Activated CD4-positive, alpha-beta T cell treated with anti-CD3 and anti-CD28 coated beads for 24 hours (primary cell): ENCODE data around the gene KLHL34.

ENCODE experiments used
- DNase-seq, 2 donors: peaks; one replicate each; pipeline ENCODE4 v3.0.0-alpha.2; 2020; ENCODE audit warnings: low read depth in 2 of 2

KLHL34 gene

DNA sequence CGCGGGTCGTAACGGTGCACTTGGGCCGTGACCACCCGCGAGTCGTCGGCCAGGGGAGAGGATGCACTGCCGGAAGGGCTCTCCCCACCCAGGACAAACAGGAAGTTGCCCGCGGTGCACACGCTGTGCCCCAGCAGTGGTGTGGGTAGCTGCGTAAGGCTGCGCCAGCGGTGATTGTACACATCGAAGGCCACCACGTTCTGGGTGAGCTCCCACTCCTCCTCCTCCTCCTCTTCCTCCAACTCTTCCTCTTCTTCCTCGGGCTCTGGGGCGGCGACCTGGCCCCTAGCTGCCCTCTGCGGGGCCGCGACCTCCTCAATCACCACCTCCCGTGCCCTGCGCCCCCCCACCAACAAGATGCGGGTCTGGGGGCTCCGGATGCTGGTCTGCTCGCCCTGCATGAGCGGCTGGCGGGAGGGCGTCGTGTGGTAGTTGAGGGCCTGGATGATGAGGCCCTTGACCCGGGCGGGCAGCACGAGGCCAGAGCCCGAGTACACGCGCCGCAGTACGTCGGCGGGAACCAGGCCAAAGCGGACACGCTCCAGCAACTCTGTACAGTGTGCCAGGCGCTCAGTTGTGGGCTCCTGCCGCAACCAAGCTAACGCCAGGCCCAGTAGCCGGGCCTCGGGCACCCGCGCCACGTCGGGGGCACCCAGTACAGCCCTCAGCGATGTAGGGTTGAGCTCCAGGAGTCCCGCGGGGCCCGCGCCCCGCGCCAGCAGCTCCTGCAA lies 1.4 kb downstream of the KLHL34 start:
- DNase-seq = no peak

DNA sequence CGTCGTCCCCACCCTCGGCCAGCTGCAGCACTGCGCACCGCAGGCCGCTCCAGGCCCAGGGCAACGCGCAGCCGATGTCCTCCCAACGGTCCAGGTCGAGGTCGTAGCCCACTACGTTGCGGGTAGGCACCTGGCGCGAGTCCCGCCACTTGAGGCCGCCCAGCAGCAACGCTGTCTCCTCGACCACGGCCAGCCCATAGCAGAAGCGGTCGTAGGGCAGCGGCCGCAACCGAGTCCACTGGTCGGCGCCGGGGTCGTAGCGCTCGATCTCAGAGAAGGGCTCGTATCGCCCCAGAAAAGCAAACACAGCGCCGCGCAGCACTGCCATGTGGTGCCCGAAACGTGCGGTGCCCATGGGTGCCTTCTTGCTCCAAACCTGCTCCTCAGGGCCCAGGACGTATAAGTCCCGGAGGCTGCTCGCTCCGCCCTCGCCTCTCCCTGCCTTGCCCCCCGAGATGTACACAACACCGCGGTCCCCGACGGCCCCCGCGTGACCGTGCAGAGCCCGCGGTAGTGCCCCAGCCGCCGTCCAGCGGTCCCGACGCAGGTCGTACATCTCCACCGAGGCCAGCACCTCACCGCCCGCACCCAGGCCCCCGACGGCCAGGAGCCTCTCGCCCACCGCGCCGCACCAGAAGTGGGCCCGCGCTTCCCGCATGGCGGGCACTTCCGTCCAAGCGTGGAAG lies 2.1 kb downstream of the KLHL34 start:
- DNase-seq = no peak

DNA sequence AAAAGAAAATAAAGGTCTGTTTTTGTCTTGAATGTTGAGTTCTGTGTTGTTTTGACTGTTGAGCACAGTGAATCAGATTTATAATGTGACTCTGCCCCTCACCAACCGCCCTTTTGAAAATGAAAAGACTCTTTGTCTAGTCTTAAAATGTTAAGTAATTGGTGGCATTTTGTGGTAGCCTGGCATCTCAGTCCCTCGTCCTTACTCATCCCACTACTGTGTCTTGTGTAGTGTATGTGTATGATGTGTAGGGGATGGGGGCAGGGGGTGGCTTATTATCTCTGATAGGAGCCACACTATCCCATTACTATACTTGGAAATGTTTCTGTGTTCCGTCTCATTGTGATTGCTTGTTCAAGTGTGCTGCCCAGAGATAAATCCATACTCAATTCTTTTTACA lies 12.2 kb downstream of the KLHL34 start:
- no peak for DNase-seq

DNA sequence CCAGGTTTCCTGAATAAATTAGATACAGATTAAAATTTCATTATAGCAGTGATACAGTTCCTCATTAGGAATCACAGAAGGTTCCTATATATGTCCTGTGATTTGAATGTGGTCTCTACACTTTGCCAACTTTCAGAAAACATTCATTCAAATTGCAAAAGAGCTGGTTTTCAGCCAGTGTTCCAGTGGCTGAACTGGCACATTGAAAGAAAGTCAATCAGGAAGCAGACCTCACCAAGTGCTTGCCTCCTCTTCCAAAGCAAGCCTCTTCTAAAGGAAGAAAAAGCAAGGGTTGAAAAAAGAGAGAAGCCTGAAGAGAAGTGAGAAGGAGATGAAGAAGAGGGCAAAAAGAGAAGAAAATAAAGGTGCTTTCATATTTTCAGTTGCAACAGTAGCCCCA lies 12.7 kb downstream of the KLHL34 start:
- DNase-seq = no peak

DNA sequence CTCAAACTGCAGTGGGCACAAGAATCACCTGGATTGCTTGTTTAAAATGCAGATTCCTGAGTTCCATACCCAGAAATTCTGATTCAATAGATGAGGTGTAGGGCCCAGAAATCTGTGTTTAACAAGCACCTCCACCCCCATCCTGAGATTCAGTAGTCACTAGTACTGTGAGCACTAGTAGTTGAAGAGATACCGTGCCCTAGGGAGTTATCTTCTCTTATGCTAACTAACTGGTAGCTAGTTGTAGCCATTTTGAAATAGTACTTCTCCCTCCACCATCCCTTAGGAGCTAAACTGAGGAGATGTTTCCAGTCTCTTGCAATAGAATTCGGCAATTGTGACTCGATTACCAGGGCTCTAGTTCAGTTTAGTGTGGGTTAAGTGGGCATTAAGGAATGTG lies 18.4 kb downstream of the KLHL34 start:
- DNase-seq = no peak

DNA sequence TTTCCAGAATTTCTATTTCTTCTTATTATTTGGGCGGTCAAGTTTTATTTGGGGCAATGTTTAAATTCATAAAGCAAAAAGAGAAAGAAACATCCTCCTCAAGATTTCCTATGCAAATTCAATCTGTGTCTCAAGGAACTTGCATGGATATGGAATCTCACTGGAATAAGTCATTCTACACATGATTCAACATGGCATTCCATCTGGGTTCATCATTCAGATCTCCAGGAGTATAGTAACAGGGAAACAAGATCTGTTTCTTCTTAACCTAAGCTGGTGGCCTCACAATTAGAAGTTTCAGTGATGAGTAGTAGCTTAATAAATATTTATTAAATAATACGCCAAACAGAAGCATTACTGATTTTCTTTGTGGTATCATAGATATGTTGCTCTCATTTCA lies 19.8 kb downstream of the KLHL34 start:
- no peak for DNase-seq

DNA sequence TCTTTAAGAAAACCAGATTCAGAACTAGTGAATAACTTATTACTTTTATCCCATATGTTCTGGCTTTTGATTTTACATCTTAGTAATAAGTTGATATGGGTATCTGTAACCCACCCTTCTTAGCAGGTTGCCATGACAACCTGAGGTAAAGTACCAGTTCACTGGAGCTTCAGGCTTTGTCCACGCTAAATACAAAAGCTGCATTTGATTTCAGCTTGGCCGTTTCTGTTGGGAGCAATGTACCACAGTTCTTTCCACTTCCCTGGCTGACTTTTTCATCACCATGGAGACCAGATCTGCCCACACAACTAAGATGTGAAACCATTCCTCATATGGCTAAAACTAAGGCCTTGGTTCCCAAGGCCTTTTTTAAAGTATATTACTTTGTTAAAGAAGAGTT lies 26.1 kb downstream of the KLHL34 start:
- DNase-seq = no peak

DNA sequence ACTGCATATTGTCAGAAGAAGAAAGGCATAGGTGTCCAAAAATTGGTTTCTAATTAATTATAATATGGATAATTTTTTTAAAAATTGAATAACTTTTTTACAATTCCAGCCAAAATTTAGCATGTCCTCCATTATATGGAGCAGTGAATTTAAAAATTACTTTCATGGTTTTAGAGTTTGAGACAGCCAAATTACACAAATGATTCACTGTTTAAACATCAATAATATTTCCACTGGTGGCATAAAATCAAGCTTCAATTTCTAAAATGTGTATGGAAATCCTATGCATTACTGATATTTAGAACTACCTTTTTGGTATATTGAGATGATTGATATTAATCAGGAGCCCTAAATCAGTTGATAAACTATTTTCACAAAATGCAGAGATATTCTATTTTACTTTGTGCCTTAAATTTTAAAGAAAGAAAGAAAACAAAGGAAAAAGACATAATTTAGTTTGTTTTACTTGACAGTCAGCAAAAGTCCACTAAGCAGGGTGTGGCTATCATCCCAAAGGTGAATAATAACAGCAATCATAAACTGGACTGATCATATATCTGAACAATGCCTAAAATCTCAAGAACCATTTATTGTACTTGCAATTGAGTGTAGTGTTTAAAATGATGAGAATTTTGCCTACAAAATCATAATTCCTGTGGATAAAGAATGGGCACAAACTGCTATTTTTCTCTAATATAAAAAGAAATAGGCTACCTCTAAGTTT lies 34.2 kb downstream of the KLHL34 start:
- no peak for DNase-seq

DNA sequence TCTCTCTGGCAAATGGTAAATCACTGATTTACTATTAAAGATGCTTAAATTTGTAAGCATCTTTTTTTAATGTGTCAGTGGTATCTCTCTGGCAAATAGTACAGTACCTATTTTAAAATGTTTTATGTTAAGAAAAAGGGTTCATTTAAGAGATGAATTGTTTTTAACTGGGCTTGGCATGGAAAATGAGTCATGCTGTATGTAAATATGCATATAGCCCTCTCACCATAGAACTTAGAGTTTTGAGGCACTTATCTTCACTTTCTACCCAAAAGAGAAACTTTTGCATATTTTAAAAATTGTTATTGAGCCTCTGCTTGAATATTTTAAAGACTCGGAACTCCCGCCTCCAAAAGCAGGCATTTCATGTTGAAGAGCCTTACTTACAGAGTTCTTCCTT lies 37.9 kb downstream of the KLHL34 start:
- no peak for DNase-seq

DNA sequence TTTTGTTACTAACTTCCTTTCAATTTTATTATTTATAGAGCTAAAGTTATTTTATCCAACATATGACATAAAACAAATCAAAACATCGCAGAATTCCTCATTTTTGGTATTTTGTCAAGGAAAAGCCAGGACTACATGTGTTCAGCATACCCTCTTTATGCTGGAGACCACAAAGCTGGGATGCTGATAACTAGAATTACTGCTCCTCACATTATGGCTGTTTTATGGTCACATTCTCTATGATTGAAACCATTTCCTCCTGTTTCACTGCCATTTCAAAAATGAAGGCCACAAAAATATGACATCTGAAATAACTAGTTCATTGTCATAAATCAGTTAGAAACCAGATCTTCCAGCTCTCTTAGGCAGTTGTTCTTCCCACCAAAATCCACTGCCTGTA lies 41.7 kb downstream of the KLHL34 start:
- DNase-seq = no peak

DNA sequence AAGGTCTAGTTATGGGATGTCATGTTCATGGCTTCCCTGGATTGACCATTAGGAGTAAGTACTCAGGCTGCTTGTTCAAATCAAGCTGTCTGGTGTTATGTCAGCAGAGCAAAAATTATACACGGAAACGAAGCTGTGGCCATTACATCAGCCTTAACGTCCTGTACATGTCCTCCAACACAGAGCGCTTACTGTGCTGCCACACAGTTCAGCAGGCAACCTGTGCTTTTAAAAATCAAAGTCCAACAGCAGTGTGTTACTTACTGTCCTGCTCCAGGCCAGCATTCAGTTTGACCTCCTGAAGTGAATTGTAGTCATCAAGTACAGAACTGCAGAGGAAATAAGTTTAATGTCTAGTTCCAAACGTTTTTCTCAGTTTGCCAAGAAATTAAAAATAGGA lies 46.0 kb downstream of the KLHL34 start:
- DNase-seq = no peak

DNA sequence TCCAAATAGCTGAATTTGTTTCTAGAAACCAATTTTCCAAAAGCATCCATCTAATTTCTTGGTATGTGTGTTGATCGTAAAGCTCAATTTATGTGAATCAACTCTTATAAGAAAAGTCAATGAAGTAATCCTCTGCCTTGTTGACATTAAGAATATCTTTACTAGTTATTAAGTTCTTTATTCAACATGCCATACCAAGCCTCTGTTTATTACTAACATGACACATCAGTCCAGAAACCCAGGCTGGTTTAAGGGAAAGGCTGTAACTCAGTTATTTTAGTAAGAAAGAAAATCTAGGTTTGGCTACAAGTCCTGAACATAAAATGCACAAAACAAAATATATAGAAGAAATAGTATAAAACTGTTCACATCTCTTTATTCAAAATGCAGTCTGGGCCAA lies 48.0 kb downstream of the KLHL34 start:
- DNase-seq = no peak

DNA sequence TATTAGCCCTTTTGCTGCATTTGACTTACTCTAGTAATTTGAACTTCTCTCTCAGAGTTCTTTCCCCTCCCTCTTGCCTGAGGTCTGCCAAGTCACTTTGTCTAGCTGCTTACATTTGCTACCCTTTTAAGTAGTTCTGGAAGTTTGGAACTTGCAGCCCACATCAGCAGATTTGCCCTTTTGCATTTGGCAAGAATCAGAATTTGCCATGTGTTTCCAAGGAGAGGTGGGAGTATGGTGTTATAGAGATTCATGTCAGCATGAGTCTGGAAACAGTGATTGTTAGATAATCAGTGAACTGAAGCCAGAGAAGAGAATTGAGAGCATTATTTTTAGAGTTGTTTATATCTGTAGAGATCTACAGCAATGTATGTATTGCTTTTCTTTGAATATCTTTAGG lies 52.1 kb downstream of the KLHL34 start:
- DNase-seq = no peak
